Upper lobe of right lung (tissue), 1 donor: ENCODE data around the gene IRF2BP1. TPM values are rescaled to one million over a fixed set of nuclear protein-coding genes. Genes with fewer than 3 reads are reported as not detected.
A peak's percentile ranks its signal among the peaks of the same experiment; 100 is the strongest.

ENCODE experiments used
- ATAC-seq: fragments of 200-7000 bp; cut with Tn5 transposase; one replicate; pipeline ENCODE4 v1.9.1; 2020; ENCODE audit warnings: mild to moderate bottlenecking, moderate library complexity
- DNase-seq: peaks from one replicate; pipeline ENCODE4 v3.0.0-alpha.2; 2020
- H3K27ac ChIP-seq: fragments of 200-600 bp; one replicate; pipeline ENCODE4 v1.8.0; 2022
- H3K27me3 ChIP-seq: fragments of 200-600 bp; one replicate; pipeline ENCODE4 v1.8.0; 2022; ENCODE audit warnings: mild to moderate bottlenecking
- H3K36me3 ChIP-seq: fragments of 200-600 bp; one replicate; pipeline ENCODE4 v1.8.0; 2022
- H3K4me1 ChIP-seq: fragments of 200-600 bp; one replicate; pipeline ENCODE4 v1.8.0; 2022
- H3K4me3 ChIP-seq: fragments of 200-600 bp; one replicate; pipeline ENCODE4 v1.8.0; 2022; ENCODE audit warnings: mild to moderate bottlenecking
- H3K9me3 ChIP-seq: fragments of 200-600 bp; one replicate; pipeline ENCODE4 v1.8.0; 2022
- intact Hi-C: fragments of 100-400 bp; cut with DNase I; formaldehyde crosslinking; loops from one replicate; pipeline ENCODE4 v1.11.0; 2022
- total RNA-seq: library from RNA; stranded (reverse); fragmentation: NEBNext Ultra II Directional; extraction: Animal tissue kit (Norgen Biotek cat#: 25700); gene quantifications from one replicate; pipeline ENCODE4 v1.2.1, GENCODE V29; 2021
- TF ChIP-seq, protein P1 (sequence below): fragments of 200-600 bp; IDR thresholded peaks from one replicate; pipeline ENCODE4 v1.8.0; 2022; ENCODE audit warnings: antibody characterized with exemption
- donor health status: DM: no; HTN: yes; CAD: no; lungs with severe emphysema.

Gene IRF2BP1
- total RNA-seq, 1 donor from 2014 or later = 25.0 TPM

DNA sequence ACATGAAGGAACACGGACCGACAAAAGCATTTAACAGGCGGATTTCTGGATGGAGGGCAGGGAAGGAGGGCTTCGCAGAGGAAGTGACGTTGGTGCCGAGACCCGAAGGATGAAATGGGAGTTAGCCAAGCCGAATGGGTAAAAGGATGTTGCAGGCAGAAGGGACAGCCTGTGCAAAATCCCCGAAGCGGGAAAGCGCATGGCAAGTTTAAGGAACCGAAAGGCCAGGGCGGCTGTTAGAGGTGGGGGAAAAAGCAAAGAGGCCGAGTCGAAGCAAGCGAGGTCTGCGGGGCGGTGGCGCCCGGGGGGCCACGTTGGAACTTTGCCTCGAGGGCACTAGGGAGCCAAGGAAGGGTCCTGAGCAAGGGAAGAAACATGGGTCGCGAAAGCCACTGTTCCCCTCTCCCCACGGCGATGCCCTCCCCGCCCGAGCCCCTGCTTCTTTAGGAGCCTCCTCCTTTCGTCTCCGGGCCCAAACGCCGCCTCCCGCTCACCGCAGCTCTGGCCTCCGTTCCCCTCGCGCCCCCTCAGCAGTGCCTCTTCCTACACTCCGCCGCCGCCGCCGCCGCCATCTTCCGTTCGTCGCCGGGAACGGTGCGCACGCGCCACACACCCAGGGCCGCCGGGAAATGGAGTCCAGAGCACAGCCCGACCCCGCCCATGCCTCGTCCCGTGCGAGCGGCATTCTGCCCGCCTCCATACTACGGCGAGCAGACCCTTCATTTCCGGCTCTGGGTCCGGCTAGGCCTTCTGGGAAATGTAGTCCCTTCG lies 23.2 kb downstream of the IRF2BP1 start, which contains the start of gene SYMPK:
Gene SYMPK, minus strand, starts transcription at position 584 of the 771 bp plus-strand sequence. CDS start 8,652 bp downstream, outside the sequence.
- TF ChIP-seq, protein P1, sequence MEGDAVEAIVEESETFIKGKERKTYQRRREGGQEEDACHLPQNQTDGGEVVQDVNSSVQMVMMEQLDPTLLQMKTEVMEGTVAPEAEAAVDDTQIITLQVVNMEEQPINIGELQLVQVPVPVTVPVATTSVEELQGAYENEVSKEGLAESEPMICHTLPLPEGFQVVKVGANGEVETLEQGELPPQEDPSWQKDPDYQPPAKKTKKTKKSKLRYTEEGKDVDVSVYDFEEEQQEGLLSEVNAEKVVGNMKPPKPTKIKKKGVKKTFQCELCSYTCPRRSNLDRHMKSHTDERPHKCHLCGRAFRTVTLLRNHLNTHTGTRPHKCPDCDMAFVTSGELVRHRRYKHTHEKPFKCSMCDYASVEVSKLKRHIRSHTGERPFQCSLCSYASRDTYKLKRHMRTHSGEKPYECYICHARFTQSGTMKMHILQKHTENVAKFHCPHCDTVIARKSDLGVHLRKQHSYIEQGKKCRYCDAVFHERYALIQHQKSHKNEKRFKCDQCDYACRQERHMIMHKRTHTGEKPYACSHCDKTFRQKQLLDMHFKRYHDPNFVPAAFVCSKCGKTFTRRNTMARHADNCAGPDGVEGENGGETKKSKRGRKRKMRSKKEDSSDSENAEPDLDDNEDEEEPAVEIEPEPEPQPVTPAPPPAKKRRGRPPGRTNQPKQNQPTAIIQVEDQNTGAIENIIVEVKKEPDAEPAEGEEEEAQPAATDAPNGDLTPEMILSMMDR = no peak
- Histone ChIP-seq H3K9me3 (no peaks in the 10 kb centered on the region), H3K27ac (peak within 1 kb of the TSS; percentile 90), H3K4me3 (peak within 1 kb of the TSS; percentile 97), H3K4me1 (peaks cover 16% of the 10 kb centered on the region), H3K27me3 (peaks cover 16% of the 10 kb centered on the region), H3K36me3 (peaks cover 28% of the 10 kb centered on the region)
- ATAC-seq = peak; percentile 98
- intact Hi-C loops = no loop called here
- peak; percentile 99 for DNase-seq

DNA sequence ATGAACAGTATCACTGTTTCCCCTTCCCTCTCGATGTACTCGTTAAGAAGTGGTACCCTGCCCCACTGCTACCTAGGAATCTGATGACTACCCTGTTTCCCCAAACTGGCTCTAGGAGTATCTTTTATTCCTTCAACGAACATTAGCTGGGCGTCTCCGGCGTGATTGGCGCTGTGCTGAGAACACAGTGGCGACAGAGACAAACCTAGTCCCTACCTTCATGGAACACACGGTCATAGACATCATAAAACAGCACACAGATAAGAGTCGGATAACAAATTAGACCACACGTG lies 23.7 kb downstream of the IRF2BP1 start:
- peaks cover 28% of the 10 kb centered on the region for H3K36me3 ChIP-seq
- peaks cover 16% of the 10 kb centered on the region for H3K27me3 ChIP-seq
- peak overlapping the region; percentile 97 for H3K4me3 ChIP-seq
- TF ChIP-seq, protein P1 = no peak
- H3K27ac ChIP-seq = peak overlapping the region; percentile 90
- ATAC-seq = no peak
- intact Hi-C loops = no loop called here
- H3K9me3 ChIP-seq = no peaks in the 10 kb centered on the region
- peaks cover 16% of the 10 kb centered on the region for H3K4me1 ChIP-seq
- DNase-seq = no peak

DNA sequence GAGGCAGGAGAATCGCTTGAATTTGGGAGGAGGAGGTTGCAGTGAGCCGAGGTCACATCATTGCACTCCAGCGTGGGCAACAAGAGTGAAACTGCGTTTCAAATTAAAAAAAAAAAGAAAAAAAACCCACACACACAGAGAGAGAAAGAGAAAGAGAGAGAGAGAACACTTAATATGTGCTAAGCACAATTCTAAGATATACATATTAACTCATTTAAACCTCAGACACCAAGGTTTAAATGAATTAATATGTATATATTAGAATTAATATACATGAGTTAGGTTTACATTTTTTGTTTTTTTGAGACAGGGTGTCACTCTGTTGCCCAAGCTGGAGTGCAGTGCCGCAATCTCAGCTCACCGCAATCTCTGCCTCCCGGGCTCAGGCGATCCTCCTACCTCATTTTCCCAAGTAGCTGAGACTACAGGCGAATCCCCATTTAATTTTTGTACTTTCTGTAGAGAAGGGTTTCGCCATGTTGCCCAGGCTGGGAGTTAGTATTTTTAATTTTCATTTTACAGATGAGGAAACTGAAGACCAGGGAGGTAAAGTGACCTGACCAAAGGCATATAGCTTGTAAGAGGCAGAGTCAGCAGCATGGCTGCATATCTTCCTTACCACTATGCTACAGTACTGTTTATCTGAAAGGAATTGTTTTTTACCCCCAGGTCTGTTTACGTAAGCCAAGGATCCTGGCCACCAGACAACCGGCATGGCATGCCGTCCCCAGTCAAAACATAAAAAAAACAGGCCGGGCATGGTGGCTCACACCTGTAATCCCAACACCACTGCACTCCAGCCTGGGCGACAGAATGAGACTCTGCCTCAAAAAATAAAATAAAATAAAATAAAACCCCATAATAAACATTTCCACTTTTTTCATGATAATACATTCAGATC lies 25.3 kb downstream of the IRF2BP1 start:
- Histone ChIP-seq H3K9me3 (no peaks in the 10 kb centered on the region), H3K27ac (no peak overlapping the region), H3K36me3 (peaks cover 39% of the 10 kb centered on the region), H3K4me3 (no peak overlapping the region), H3K27me3 (peaks cover 16% of the 10 kb centered on the region), H3K4me1 (peaks cover 16% of the 10 kb centered on the region)
- TF ChIP-seq, protein P1 = no peak
- no peak for DNase-seq
- ATAC-seq = no peak
- intact Hi-C loops = no loop called here

DNA sequence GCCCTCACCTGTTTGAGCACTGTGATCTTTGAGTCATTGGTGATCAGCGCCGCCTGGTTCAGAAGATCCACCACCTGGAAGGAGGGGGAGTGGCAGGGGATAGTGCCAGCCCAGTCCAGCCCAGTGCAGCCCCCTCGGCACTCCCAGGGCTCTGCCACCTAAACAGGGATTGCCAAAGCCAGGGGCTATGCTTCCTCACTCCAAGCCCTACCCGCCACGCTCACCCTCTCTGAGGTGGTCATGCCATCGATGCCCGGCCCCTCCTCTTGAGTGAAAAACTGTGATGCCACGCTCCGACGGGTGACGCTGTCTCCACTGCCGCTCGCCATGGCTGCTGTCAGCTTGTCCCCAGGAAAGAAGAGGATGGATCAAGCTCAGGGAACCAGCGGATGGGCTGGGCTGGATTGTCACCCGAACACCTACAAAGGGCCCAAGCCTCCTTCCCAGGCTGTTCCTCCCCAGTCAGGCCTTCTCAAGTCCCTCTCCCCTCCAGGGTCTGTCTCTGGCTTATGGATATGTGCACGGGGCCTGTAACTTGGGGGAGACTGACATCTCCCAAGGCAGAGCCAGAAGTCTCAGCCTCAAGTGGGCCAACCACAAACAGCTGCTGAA lies 31.7 kb downstream of the IRF2BP1 start:
- no peak for ATAC-seq
- DNase-seq = no peak
- TF ChIP-seq, protein P1 = no peak
- intact Hi-C loops = no loop called here
- H3K4me1 ChIP-seq = no peaks in the 10 kb centered on the region
- no peaks in the 10 kb centered on the region for H3K9me3 ChIP-seq
- H3K4me3 ChIP-seq = no peak overlapping the region
- H3K27me3 ChIP-seq = no peaks in the 10 kb centered on the region
- H3K36me3 ChIP-seq = peaks cover 78% of the 10 kb centered on the region
- H3K27ac ChIP-seq = no peak overlapping the region

DNA sequence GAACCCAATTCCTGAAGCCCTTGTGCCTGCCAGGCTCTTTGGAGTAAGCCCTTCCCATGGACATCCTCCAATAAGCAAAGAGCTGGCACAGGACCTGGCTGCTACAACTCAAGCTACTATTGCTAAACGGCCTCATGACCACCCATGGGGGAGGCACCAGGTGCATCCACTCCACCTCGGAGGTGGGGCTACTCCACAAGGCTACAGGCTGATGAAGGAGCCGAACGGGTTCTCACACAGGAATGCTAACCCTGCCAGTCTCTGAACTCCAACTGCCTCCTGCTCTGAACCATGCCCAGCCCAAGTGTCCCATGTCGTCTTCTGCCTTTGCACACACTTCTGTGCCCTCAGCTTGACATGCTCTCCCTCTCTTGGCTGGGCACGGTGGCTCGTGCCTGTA lies 33.0 kb downstream of the IRF2BP1 start:
- H3K27ac ChIP-seq = no peak overlapping the region
- no peaks in the 10 kb centered on the region for H3K27me3 ChIP-seq
- no peaks in the 10 kb centered on the region for H3K9me3 ChIP-seq
- H3K4me1 ChIP-seq = no peaks in the 10 kb centered on the region
- H3K36me3 ChIP-seq = peaks cover 80% of the 10 kb centered on the region
- peak; percentile 97 for ATAC-seq
- TF ChIP-seq, protein P1 = no peak
- no peak overlapping the region for H3K4me3 ChIP-seq
- intact Hi-C loops = no loop called here
- DNase-seq = peak; percentile 91
